K562 (cell line): ENCODE data around the gene FRYL. TPM values are rescaled to one million over a fixed set of nuclear protein-coding genes. Genes with fewer than 3 reads are reported as not detected.

Experiments used
- ATAC-seq: fragments of 200-7000 bp; cut with Tn5 transposase; 3 replicates; pipeline ENCODE4 v1.9.1; 2020; ENCODE audit warnings: moderate library complexity
- BruUV-seq: library from RNA; stranded (reverse); fragments of 400-500 nt; replicated peaks from 2 replicates; lab custom pipeline; 2021; lab: Mats Ljungman, UMichigan
- CTCF ChIA-PET: fragments of 300-600 bp; formaldehyde crosslinking; extraction: SDS; loops from one replicate; lab custom pipeline; 2021; ENCODE audit warnings: low intra/inter-chr PET ratio; lab: Yijun Ruan, JAX
- POLR2A ChIA-PET: fragments of 300-600, 350-650 bp; sonication (Branson Sonifier 250); formaldehyde crosslinking; extraction: SDS; loops from one replicate; lab custom pipeline; 2021; ENCODE audit warnings: antibody characterized with exemption, inconsistent platforms; lab: Yijun Ruan, JAX
- DNase-seq, 4 experiments: peaks; one replicate each; pipeline versions ENCODE4 v3.0.0 to v3.0.0-alpha.2; 2011 to 2018; ENCODE audit warnings: low spot score in 3 of 4, mixed read lengths in 3 of 4; ENCODE audit errors: extremely low read depth in 1 of 4
- FAIRE-seq: peaks from 2 replicates; lab custom pipeline; 2011; peaks lifted over from hg19 to GRCh38; lab: Jason Lieb, UNC
- H2AFZ ChIP-seq: 2 replicates; pipeline ENCODE4 v1.6.0; 2011; ENCODE audit warnings: low read depth, low read length, control low read depth, inconsistent platforms
- H3K27ac ChIP-seq: fragments of 200-600 bp; 3 replicates; pipeline ENCODE4 v1.8.0; 2011; ENCODE audit warnings: low read depth, mild to moderate bottlenecking, control low read depth, inconsistent platforms, low read length, moderate library complexity, mixed read lengths; ENCODE audit errors: extremely low read depth
- H3K27me3 ChIP-seq, 2 experiments: fragments of 300-600 bp in 1 of 2; 2 replicates in 1 of 2; 3 replicates in 1 of 2; pipeline versions ENCODE4 v1.6.0 to v1.8.0; 2011; ENCODE audit warnings: inconsistent platforms in 2 of 2, low read length in 2 of 2, mild to moderate bottlenecking in 1 of 2, mixed read lengths in 1 of 2, moderate library complexity in 1 of 2; ENCODE audit not compliant: control insufficient read depth in 2 of 2, insufficient read depth in 2 of 2
- H3K36me3 ChIP-seq: fragments of 300-600 bp; 3 replicates; pipeline ENCODE4 v1.8.0; 2011; ENCODE audit warnings: mild to moderate bottlenecking, low read length, inconsistent platforms; ENCODE audit not compliant: control insufficient read depth, insufficient read depth
- H3K4me1 ChIP-seq, 2 experiments: fragments of 200-600 bp in 1 of 2; replicated peaks in 1 of 2; 2 replicates in 1 of 2; 3 replicates in 1 of 2; pipeline versions ENCODE4 v1.5.1 to v1.8.0; 2011; ENCODE audit warnings: inconsistent platforms in 2 of 2, low read length in 2 of 2, mild to moderate bottlenecking in 1 of 2, mixed read lengths in 1 of 2, moderate library complexity in 1 of 2; ENCODE audit not compliant: control insufficient read depth in 2 of 2, insufficient read depth in 2 of 2
- H3K4me2 ChIP-seq: 2 replicates; pipeline ENCODE4 v1.6.1; 2011; ENCODE audit warnings: low read length, control low read depth, inconsistent platforms, mixed read lengths; ENCODE audit not compliant: insufficient read depth
- H3K4me3 ChIP-seq: fragments of 200-600 bp; sonication (generic), shearing (Covaris generic); 2 replicates; pipeline ENCODE4 v1.5.1; 2016; ENCODE audit warnings: control low read depth, inconsistent platforms
- H3K79me2 ChIP-seq: fragments of 200-600 bp; 3 replicates; pipeline ENCODE4 v1.8.0; 2011; ENCODE audit warnings: low read length, inconsistent platforms; ENCODE audit not compliant: control insufficient read depth, insufficient read depth
- H3K9ac ChIP-seq, 2 experiments: 2 replicates each; pipeline versions ENCODE4 v1.6.0 to v1.6.1; 2011; ENCODE audit warnings: low read depth in 2 of 2, low read length in 2 of 2, control low read depth in 1 of 2, inconsistent platforms in 1 of 2, mild to moderate bottlenecking in 1 of 2, mixed read lengths in 1 of 2; ENCODE audit not compliant: insufficient read depth in 1 of 2
- H3K9me1 ChIP-seq: one replicate; pipeline ENCODE4 v1.6.0; 2011; ENCODE audit warnings: inconsistent platforms, mild to moderate bottlenecking, low read length, moderate library complexity; ENCODE audit not compliant: control insufficient read depth, insufficient read depth
- H3K9me3 ChIP-seq: replicated peaks from 2 replicates; pipeline ENCODE4 v1.5.1; 2011; ENCODE audit warnings: low read depth, low read length, inconsistent platforms; ENCODE audit not compliant: control insufficient read depth, insufficient read depth
- H4K20me1 ChIP-seq: replicated peaks from 2 replicates; pipeline ENCODE4 v1.6.1; 2011; ENCODE audit warnings: low read length, inconsistent platforms, mixed read lengths; ENCODE audit not compliant: control insufficient read depth, insufficient read depth
- ADNP ChIP-seq: fragments of 200-800 bp; sonication (Bioruptor generic); IDR thresholded peaks from 2 replicates; pipeline ENCODE4 v1.6.1; 2016; ENCODE audit warnings: missing genetic modification characterization, missing compliant biosample characterization
- C11orf30 ChIP-seq: fragments of 450-650 bp; IDR thresholded peaks from 2 replicates; pipeline ENCODE4 v1.6.1; 2016; ENCODE audit warnings: low read depth, mild to moderate bottlenecking
- CC2D1A ChIP-seq: fragments of 450-650 bp; IDR thresholded peaks from 2 replicates; pipeline ENCODE4 v1.6.1; 2017; ENCODE audit warnings: mild to moderate bottlenecking
- CREM ChIP-seq: IDR thresholded peaks from 2 replicates; pipeline ENCODE4 v1.6.1; 2014; ENCODE audit warnings: antibody characterized with exemption, low read depth
- ESRRA ChIP-seq: fragments of 450-650 bp; IDR thresholded peaks from 2 replicates; pipeline ENCODE4 v1.6.1; 2014; ENCODE audit warnings: low read depth, mild to moderate bottlenecking, moderate library complexity, borderline replicate concordance
- KDM1A ChIP-seq, 2 experiments: fragments of 450-650 bp; IDR thresholded peaks; 2 replicates each; pipeline ENCODE4 v1.6.1; 2016; ENCODE audit warnings: mild to moderate bottlenecking in 2 of 2
- KLF16 ChIP-seq: IDR thresholded peaks from 2 replicates; pipeline ENCODE4 v1.6.1; 2016; ENCODE audit warnings: antibody characterized with exemption
- NCOR1 ChIP-seq: fragments of 450-650 bp; IDR thresholded peaks from 2 replicates; pipeline ENCODE4 v1.6.1; 2016; ENCODE audit warnings: mild to moderate bottlenecking, moderate library complexity
- NR2C2 ChIP-seq, 2 experiments: fragments of 200-800 bp in 1 of 2; sonication (Bioruptor generic) in 1 of 2; sonication (generic) in 1 of 2; formaldehyde crosslinking in 1 of 2; IDR thresholded peaks; 2 replicates each; pipeline versions ENCODE4 v1.6.1 to v1.8.0; 2016 to 2022; ENCODE audit warnings: mild to moderate bottlenecking in 1 of 2, missing compliant biosample characterization in 1 of 2, missing genetic modification characterization in 1 of 2, missing genetic modification reagents in 1 of 2
- POLR2AphosphoS5 ChIP-seq: IDR thresholded peaks from 2 replicates; pipeline ENCODE4 v1.6.1; 2011; ENCODE audit warnings: mild to moderate bottlenecking, low read depth, low read length, moderate library complexity; ENCODE audit not compliant: control insufficient read depth, insufficient read depth
- RAD51 ChIP-seq: fragments of 450-650 bp; IDR thresholded peaks from 2 replicates; pipeline ENCODE4 v1.7.1; 2016; ENCODE audit warnings: low read depth, mild to moderate bottlenecking, borderline replicate concordance
- SMAD4 ChIP-seq: fragments of 250-450 bp; sonication (Bioruptor Pico); conservative IDR thresholded peaks from 2 replicates; pipeline ENCODE4 v1.8.0; 2021; ENCODE audit warnings: inconsistent platforms, mild to moderate bottlenecking, moderate library complexity
- STAT5A ChIP-seq: IDR thresholded peaks from 2 replicates; pipeline ENCODE4 v1.6.1; 2012; ENCODE audit warnings: low read length, inconsistent platforms, borderline replicate concordance
- TAL1 ChIP-seq: fragments of 450-650 bp; IDR thresholded peaks from 2 replicates; pipeline ENCODE4 v1.6.1; 2016; ENCODE audit warnings: mild to moderate bottlenecking
- TRIM24 ChIP-seq, 2 experiments: fragments of 450-650 bp; IDR thresholded peaks; 2 replicates each; pipeline ENCODE4 v1.6.1; 2016
- ZFX ChIP-seq: sonication (generic); formaldehyde crosslinking; IDR thresholded peaks from 2 replicates; pipeline ENCODE4 v1.8.0; 2022; ENCODE audit warnings: mild to moderate bottlenecking, missing genetic modification reagents, moderate library complexity
- ZNF24 ChIP-seq: fragments of 450-650 bp; IDR thresholded peaks from 2 replicates; pipeline ENCODE4 v1.6.1; 2016
- WGBS: fragments of 100-300 bp; shearing (Covaris generic); methylation state at CpG from one replicate; pipeline ENCODE4 v1.1.6; 2016; ENCODE audit warnings: low coverage, mixed read lengths; ENCODE audit not compliant: insufficient coverage; ENCODE audit errors: missing lambda C conversion rate; 5-methylcytosine and 5-hydroxymethylcytosine counted together
- in situ Hi-C: fragments of 300-500 bp; cut with MboI; formaldehyde crosslinking; loops from 4 replicates; pipeline ENCODE4 v1.15.0; 2018; ENCODE audit warnings: inconsistent platforms, mixed read lengths
- intact Hi-C: fragments of 100-400 bp; cut with micrococcal nuclease; formaldehyde crosslinking; loops from 2 replicates; pipeline ENCODE4 v1.14.2; 2022
- polyA plus RNA-seq, 8 experiments: library from polyadenylated mRNA; depleted of rRNA in 4 of 8; stranded (reverse) in 5 of 8; unstranded in 3 of 8; fragments of >200 nt; fragmentation: Nextera tagmentation in 2 of 8; fragmentation: Illumina TruSeq in 1 of 8; extraction: Ambion mirVana in 2 of 8; extraction: Trizol in 1 of 8; gene quantifications; 2 replicates each; pipeline versions ENCODE4 v1.2.1 to v1.2.3, GENCODE V29; 2011 to 2014; ENCODE audit warnings: inconsistent platforms in 1 of 8, missing spikeins in 1 of 8
- total RNA-seq, 7 experiments: library from RNA; depleted of rRNA in 6 of 7; stranded (reverse); fragments of >200 nt in 6 of 7; fragmentation: Illumina TruSeq in 2 of 7; extraction: Trizol in 2 of 7; gene quantifications; 2 replicates each; pipeline versions ENCODE4 v1.2.1 to v1.2.3, GENCODE V29; 2011 to 2021; ENCODE audit warnings: low replicate concordance in 1 of 7
- TF ChIP-seq, protein P1 (sequence below): fragments of 450-650 bp; IDR thresholded peaks from 2 replicates; pipeline ENCODE4 v1.7.0; 2016; ENCODE audit warnings: borderline replicate concordance
- TF ChIP-seq, protein P2 (sequence below): fragments of 250-450 bp; sonication (Bioruptor Pico); IDR thresholded peaks from 2 replicates; pipeline ENCODE4 v1.8.0; 2021; ENCODE audit warnings: borderline replicate concordance, mild to moderate bottlenecking, moderate library complexity; ENCODE audit not compliant: poor library complexity, severe bottlenecking
- TF ChIP-seq, protein P3 (sequence below): sonication (generic); IDR thresholded peaks from 2 replicates; pipeline ENCODE4 v1.6.1; 2016

The FRYL gene
- total and polyA plus RNA-seq, 9 of the 15 experiments (the other 6 are each of a cell fraction or from before 2014, with no cell fraction given), result 7.2 to 34.9 (median 15.9) TPM

- in situ Hi-C loops, result no loop called here
- no TSS peak for BruUV-seq
- no peak overlapping the region for H3K4me3 ChIP-seq
- no peaks in the 10 kb centered on the region for H3K9me1 ChIP-seq
- H4K20me1 ChIP-seq, result no peaks in the 10 kb centered on the region
- peak; percentile 90 for FAIRE-seq
- peak overlapping the region; percentile 22; the same call in 1 of the 2 replicates for H3K4me2 ChIP-seq
- no peak overlapping the region; the same call in 1 of the 2 replicates for H2AFZ ChIP-seq
- no peak overlapping the region for H3K9ac ChIP-seq
- no peaks in the 10 kb centered on the region for H3K9me3 ChIP-seq
- ChIA-PET CTCF (interaction anchor here (0.5 kb wide), 1 partner anchor 174 kb away, joined by 4 read pairs; no protein-coding TSS in a partner anchor), POLR2A (no interaction called here)
- H3K27ac ChIP-seq, result peak overlapping the region; percentile 46; the same call in 2 of the 3 replicates
- peaks cover 20% of the 10 kb centered on the region for H3K36me3 ChIP-seq
- ATAC-seq, result peak; percentile 97
- no peaks in the 10 kb centered on the region for H3K79me2 ChIP-seq
- WGBS, result 0% methylated on average over 5 of the region's 5 CpGs
- no peaks in the 10 kb centered on the region for H3K27me3 ChIP-seq
- H3K4me1 ChIP-seq, result peaks cover 0 to 16% of the 10 kb centered on the region in 2 experiments; a peak in 4 of 5 replicates
- DNase-seq, result peak; percentile 22 to 87 (median 50)
- intact Hi-C loops, result no loop called here
- 0 out of 2 replicates have a peak, but pooled peaks have one; percentile 36 for TF ChIP-seq POLR2AphosphoS5
- TF ChIP-seq STAT5A, result peak; percentile 69
- peak; percentile 37; the same call in 1 of the 2 replicates for TF ChIP-seq C11orf30
- peak; percentile 71; the same call in 1 of the 2 replicates for TF ChIP-seq CC2D1A
- peak; percentile 67 for TF ChIP-seq NCOR1
- 0 out of 4 replicates have a peak, but pooled peaks of 1 of the 2 experiments have one; percentile 17 for TF ChIP-seq TRIM24 (IDR thresholded peaks at IDR 0.05)
- TF ChIP-seq KLF16, result peak; percentile 51; the same call in 1 of the 2 replicates
- TF ChIP-seq ZFX (CRISPR knock-in tag), result no peak
- TF ChIP-seq KDM1A (IDR thresholded peaks at IDR 0.05), result peak; percentile 67 to 75; a peak in 3 of 4 replicates
- peak; percentile 23; the same call in 1 of the 2 replicates for TF ChIP-seq CREM
- 0 out of 2 replicates have a peak, but pooled peaks have one; percentile 50 for TF ChIP-seq ADNP (tag)
- 0 out of 2 replicates have a peak, but pooled peaks have one; percentile 21 for TF ChIP-seq SMAD4 (CRISPR knock-in tag)
- TF ChIP-seq TAL1, result peak; percentile 71; the same call in 1 of the 2 replicates
- TF ChIP-seq, protein P1, sequence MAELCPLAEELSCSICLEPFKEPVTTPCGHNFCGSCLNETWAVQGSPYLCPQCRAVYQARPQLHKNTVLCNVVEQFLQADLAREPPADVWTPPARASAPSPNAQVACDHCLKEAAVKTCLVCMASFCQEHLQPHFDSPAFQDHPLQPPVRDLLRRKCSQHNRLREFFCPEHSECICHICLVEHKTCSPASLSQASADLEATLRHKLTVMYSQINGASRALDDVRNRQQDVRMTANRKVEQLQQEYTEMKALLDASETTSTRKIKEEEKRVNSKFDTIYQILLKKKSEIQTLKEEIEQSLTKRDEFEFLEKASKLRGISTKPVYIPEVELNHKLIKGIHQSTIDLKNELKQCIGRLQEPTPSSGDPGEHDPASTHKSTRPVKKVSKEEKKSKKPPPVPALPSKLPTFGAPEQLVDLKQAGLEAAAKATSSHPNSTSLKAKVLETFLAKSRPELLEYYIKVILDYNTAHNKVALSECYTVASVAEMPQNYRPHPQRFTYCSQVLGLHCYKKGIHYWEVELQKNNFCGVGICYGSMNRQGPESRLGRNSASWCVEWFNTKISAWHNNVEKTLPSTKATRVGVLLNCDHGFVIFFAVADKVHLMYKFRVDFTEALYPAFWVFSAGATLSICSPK, result no peak
- TF ChIP-seq ESRRA, result peak; percentile 40; the same call in 1 of the 2 replicates
- 0 out of 2 replicates have a peak, but pooled peaks have one; percentile 48 for TF ChIP-seq ZNF24
- TF ChIP-seq, protein P2, sequence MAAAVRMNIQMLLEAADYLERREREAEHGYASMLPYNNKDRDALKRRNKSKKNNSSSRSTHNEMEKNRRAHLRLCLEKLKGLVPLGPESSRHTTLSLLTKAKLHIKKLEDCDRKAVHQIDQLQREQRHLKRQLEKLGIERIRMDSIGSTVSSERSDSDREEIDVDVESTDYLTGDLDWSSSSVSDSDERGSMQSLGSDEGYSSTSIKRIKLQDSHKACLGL (CRISPR knock-in tag), result no peak
- TF ChIP-seq, protein P3, sequence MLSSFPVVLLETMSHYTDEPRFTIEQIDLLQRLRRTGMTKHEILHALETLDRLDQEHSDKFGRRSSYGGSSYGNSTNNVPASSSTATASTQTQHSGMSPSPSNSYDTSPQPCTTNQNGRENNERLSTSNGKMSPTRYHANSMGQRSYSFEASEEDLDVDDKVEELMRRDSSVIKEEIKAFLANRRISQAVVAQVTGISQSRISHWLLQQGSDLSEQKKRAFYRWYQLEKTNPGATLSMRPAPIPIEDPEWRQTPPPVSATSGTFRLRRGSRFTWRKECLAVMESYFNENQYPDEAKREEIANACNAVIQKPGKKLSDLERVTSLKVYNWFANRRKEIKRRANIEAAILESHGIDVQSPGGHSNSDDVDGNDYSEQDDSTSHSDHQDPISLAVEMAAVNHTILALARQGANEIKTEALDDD, result peak; percentile 74
- TF ChIP-seq NR2C2 (CRISPR knock-in tag; IDR thresholded peaks at IDR 0.05), result peak; percentile 85
- TF ChIP-seq NR2C2 (tag; IDR thresholded peaks at IDR 0.05), result peak; percentile 90
- peak; percentile 54; the same call in 1 of the 2 replicates for TF ChIP-seq RAD51
These were observed 156.8 kb downstream of the FRYL start for GRCh38 chr4:48623182-48623780.
